DOHH2 (cell line): Measurements from ENCODE around the gene EDN3.

Experiments used
- H3F3A ChIP-seq: fragments of 200-600 bp; sonication (generic), shearing (Covaris generic); 2 replicates; pipeline ENCODE4 v1.6.0; 2016; ENCODE audit warnings: antibody characterized with exemption, mild to moderate bottlenecking; ENCODE audit not compliant: control insufficient read depth, insufficient read depth
- H3K27ac ChIP-seq: fragments of 200-600 bp; sonication (generic); 2 replicates; pipeline ENCODE4 v1.5.1; 2014; ENCODE audit warnings: low read depth, mild to moderate bottlenecking, low read length, moderate library complexity
- H3K27me3 ChIP-seq: fragments of 200-600 bp; sonication (generic); 2 replicates; pipeline ENCODE4 v1.6.1; 2014; ENCODE audit warnings: mild to moderate bottlenecking, low read length, mixed read lengths; ENCODE audit not compliant: control insufficient read depth
- H3K36me3 ChIP-seq: fragments of 200-600 bp; sonication (generic); 2 replicates; pipeline ENCODE4 v1.6.1; 2014; ENCODE audit warnings: mild to moderate bottlenecking, low read length, moderate library complexity, mixed read lengths; ENCODE audit not compliant: control insufficient read depth
- H3K4me1 ChIP-seq: fragments of 200-600 bp; sonication (generic); 2 replicates; pipeline ENCODE4 v1.6.1; 2014; ENCODE audit warnings: mild to moderate bottlenecking, low read length, mixed read lengths; ENCODE audit not compliant: control insufficient read depth
- H3K4me2 ChIP-seq: fragments of 200-600 bp; sonication (generic); 2 replicates; pipeline ENCODE4 v1.6.0; 2014; ENCODE audit warnings: mild to moderate bottlenecking, low read length, moderate library complexity
- H3K4me3 ChIP-seq: fragments of 200-600 bp; sonication (generic); 2 replicates; pipeline ENCODE4 v1.5.1; 2014; ENCODE audit warnings: mild to moderate bottlenecking, low read length, mixed read lengths
- H3K79me2 ChIP-seq: fragments of 200-600 bp; sonication (generic); 2 replicates; pipeline ENCODE4 v1.6.1; 2014; ENCODE audit warnings: mild to moderate bottlenecking, low read length, mixed read lengths; ENCODE audit not compliant: control insufficient read depth
- H3K9me2 ChIP-seq: fragments of 200-600 bp; sonication (generic); replicated peaks from 2 replicates; pipeline ENCODE4 v1.6.1; 2014; ENCODE audit warnings: mild to moderate bottlenecking, low read length, mixed read lengths; ENCODE audit not compliant: control insufficient read depth
- H3K9me3 ChIP-seq: fragments of 200-600 bp; sonication (generic); 2 replicates; pipeline ENCODE4 v1.6.1; 2014; ENCODE audit warnings: antibody characterized with exemption, low read length, mixed read lengths; ENCODE audit not compliant: control insufficient read depth, insufficient read depth
- H4K20me1 ChIP-seq: fragments of 200-600 bp; sonication (generic); 2 replicates; pipeline ENCODE4 v1.6.0; 2014; ENCODE audit warnings: low read depth, mild to moderate bottlenecking, antibody characterized with exemption, low read length, moderate library complexity; ENCODE audit not compliant: control insufficient read depth, insufficient read depth
- CTCF ChIP-seq: fragments of 200-600 bp; sonication (generic); IDR thresholded peaks from one replicate; pipeline ENCODE4 v1.5.1; 2014; ENCODE audit warnings: antibody characterized with exemption, mild to moderate bottlenecking, low read depth, low read length; ENCODE audit not compliant: poor library complexity, severe bottlenecking
- EZH2phosphoT487 ChIP-seq: fragments of 200-600 bp; sonication (generic); IDR thresholded peaks from 2 replicates; pipeline ENCODE4 v1.6.1; 2017; ENCODE audit warnings: borderline replicate concordance, mild to moderate bottlenecking, antibody characterized with exemption, low read length, moderate library complexity, mixed read lengths

EDN3 gene

GRCh38 chr20:59365611-59366285 is 65.3 kb downstream of the EDN3 start:
- H3K27me3 ChIP-seq: peaks cover 26% of the 10 kb centered on the region
- no peaks in the 10 kb centered on the region for H3K9me3 ChIP-seq
- H3K4me2 ChIP-seq: no peak overlapping the region
- no peaks in the 10 kb centered on the region for H3K36me3 ChIP-seq
- no peaks in the 10 kb centered on the region for H3K4me1 ChIP-seq
- no peak overlapping the region for H3K4me3 ChIP-seq
- TF ChIP-seq CTCF (no peak), EZH2phosphoT487 (no peak)
- no peaks in the 10 kb centered on the region for H3K9me2 ChIP-seq
- H3K27ac ChIP-seq: no peak overlapping the region
- no peaks in the 10 kb centered on the region for H3K79me2 ChIP-seq
- no peaks in the 10 kb centered on the region for H4K20me1 ChIP-seq
- H3F3A ChIP-seq: no peaks in the 10 kb centered on the region

GRCh38 chr20:59371431-59371830 is 71.0 kb downstream of the EDN3 start:
- no peaks in the 10 kb centered on the region for H3K9me3 ChIP-seq
- H3K9me2 ChIP-seq: no peaks in the 10 kb centered on the region
- no peak overlapping the region for H3K4me2 ChIP-seq
- H3K4me1 ChIP-seq: no peaks in the 10 kb centered on the region
- TF ChIP-seq EZH2phosphoT487 (no peak), CTCF (no peak)
- no peak overlapping the region for H3K27ac ChIP-seq
- H4K20me1 ChIP-seq: no peaks in the 10 kb centered on the region
- H3K79me2 ChIP-seq: no peaks in the 10 kb centered on the region
- no peaks in the 10 kb centered on the region for H3F3A ChIP-seq
- no peak overlapping the region for H3K4me3 ChIP-seq
- H3K36me3 ChIP-seq: no peaks in the 10 kb centered on the region
- H3K27me3 ChIP-seq: peaks cover 34% of the 10 kb centered on the region

- Histone ChIP-seq H3F3A (no peaks in the 10 kb centered on the region), H3K27ac (no peak overlapping the region), H3K36me3 (no peaks in the 10 kb centered on the region), H3K9me3 (no peaks in the 10 kb centered on the region), H3K4me1 (no peaks in the 10 kb centered on the region), H4K20me1 (no peaks in the 10 kb centered on the region), H3K9me2 (no peaks in the 10 kb centered on the region), H3K4me2 (no peak overlapping the region), H3K4me3 (no peak overlapping the region), H3K79me2 (no peaks in the 10 kb centered on the region), H3K27me3 (peaks cover 30% of the 10 kb centered on the region)
- TF ChIP-seq CTCF (no peak), EZH2phosphoT487 (no peak)
These were observed 73.8 kb downstream of the EDN3 start for GRCh38 chr20:59374261-59374660.
